NCI-H2196 treated with DMSO at 0.1 percent for 48 hours (cell line): Measurements from ENCODE around the gene POU6F2.

Experiments
- DNase-seq: peaks from one replicate; lab custom pipeline; 2025; ENCODE audit not compliant: unreplicated experiment; lab: John Stamatoyannopoulos, UW

Gene POU6F2

GRCh38 chr7:39062811-39063210 is 85.1 kb downstream of the POU6F2 start:
- DNase-seq, result no peak

- no peak for DNase-seq
These were observed 91.3 kb downstream of the POU6F2 start for GRCh38 chr7:39069031-39069430.

- no peak for DNase-seq
These were observed 92.5 kb downstream of the POU6F2 start for GRCh38 chr7:39069896-39070881.

- no peak for DNase-seq
These were observed 93.4 kb downstream of the POU6F2 start for GRCh38 chr7:39071116-39071515.

- no peak for DNase-seq
These were observed 95.7 kb downstream of the POU6F2 start for GRCh38 chr7:39073432-39073831.

- DNase-seq, result no peak
These were observed 97.5 kb downstream of the POU6F2 start for GRCh38 chr7:39075210-39075609.

- no peak for DNase-seq
These were observed 106.1 kb downstream of the POU6F2 start for GRCh38 chr7:39083781-39084180.

- DNase-seq, result no peak
These were observed 106.6 kb downstream of the POU6F2 start for GRCh38 chr7:39084349-39084748.

GRCh38 chr7:39085189-39085588 is 107.5 kb downstream of the POU6F2 start:
- no peak for DNase-seq

GRCh38 chr7:39085590-39086049 is 107.9 kb downstream of the POU6F2 start:
- DNase-seq, result no peak

- DNase-seq, result no peak
These were observed 109.1 kb downstream of the POU6F2 start for GRCh38 chr7:39086638-39087360.

GRCh38 chr7:39088730-39089593 is 111.3 kb downstream of the POU6F2 start:
- no peak for DNase-seq

- DNase-seq, result no peak
These were observed 113.4 kb downstream of the POU6F2 start for GRCh38 chr7:39091145-39091544.

GRCh38 chr7:39091774-39092173 is 114.1 kb downstream of the POU6F2 start:
- no peak for DNase-seq

- no peak for DNase-seq
These were observed 117.0 kb downstream of the POU6F2 start for GRCh38 chr7:39094731-39095130.

GRCh38 chr7:39095875-39096619 is 118.3 kb downstream of the POU6F2 start:
- no peak for DNase-seq

GRCh38 chr7:39098506-39098905 is 120.8 kb downstream of the POU6F2 start:
- DNase-seq, result no peak

- no peak for DNase-seq
These were observed 121.4 kb downstream of the POU6F2 start for GRCh38 chr7:39099146-39099545.

- DNase-seq, result no peak
These were observed 122.6 kb downstream of the POU6F2 start for GRCh38 chr7:39100270-39100669.

- no peak for DNase-seq
These were observed 124.5 kb downstream of the POU6F2 start for GRCh38 chr7:39102234-39102633.
